ENCODE measurements around the gene COPS8. TPM values are rescaled to one million over a fixed set of nuclear protein-coding genes. Genes with fewer than 3 reads are reported as not detected.

The COPS8 gene
- total RNA-seq, 2 experiments from 2014 or later = 51.5 to 54.2 TPM

- Mint-ChIP-seq H3K4me3 (no peak overlapping the region), H3K36me3 (ENCODE audit: low read depth) (no peaks in the 10 kb centered on the region), H3K9me3 (peaks cover 5% of the 10 kb centered on the region), H3K4me1 (ENCODE audit: low read depth) (no peaks in the 10 kb centered on the region), H3K27ac (no peak overlapping the region), H3K27me3 (peaks cover 2% of the 10 kb centered on the region)
- ChIA-PET POLR2A (no interaction called here), CTCF (no interaction called here)
- ATAC-seq = no peak
- TF ChIP-seq, protein P1, sequence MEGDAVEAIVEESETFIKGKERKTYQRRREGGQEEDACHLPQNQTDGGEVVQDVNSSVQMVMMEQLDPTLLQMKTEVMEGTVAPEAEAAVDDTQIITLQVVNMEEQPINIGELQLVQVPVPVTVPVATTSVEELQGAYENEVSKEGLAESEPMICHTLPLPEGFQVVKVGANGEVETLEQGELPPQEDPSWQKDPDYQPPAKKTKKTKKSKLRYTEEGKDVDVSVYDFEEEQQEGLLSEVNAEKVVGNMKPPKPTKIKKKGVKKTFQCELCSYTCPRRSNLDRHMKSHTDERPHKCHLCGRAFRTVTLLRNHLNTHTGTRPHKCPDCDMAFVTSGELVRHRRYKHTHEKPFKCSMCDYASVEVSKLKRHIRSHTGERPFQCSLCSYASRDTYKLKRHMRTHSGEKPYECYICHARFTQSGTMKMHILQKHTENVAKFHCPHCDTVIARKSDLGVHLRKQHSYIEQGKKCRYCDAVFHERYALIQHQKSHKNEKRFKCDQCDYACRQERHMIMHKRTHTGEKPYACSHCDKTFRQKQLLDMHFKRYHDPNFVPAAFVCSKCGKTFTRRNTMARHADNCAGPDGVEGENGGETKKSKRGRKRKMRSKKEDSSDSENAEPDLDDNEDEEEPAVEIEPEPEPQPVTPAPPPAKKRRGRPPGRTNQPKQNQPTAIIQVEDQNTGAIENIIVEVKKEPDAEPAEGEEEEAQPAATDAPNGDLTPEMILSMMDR (IDR thresholded peaks at IDR 0.05) = no peak
- DNase-seq = no peak
- intact Hi-C loops (cut with micrococcal nuclease) = no loop called here
Measured at GRCh38 chr2:237043866-237044265, 41.8 kb upstream of the COPS8 start.

DNA sequence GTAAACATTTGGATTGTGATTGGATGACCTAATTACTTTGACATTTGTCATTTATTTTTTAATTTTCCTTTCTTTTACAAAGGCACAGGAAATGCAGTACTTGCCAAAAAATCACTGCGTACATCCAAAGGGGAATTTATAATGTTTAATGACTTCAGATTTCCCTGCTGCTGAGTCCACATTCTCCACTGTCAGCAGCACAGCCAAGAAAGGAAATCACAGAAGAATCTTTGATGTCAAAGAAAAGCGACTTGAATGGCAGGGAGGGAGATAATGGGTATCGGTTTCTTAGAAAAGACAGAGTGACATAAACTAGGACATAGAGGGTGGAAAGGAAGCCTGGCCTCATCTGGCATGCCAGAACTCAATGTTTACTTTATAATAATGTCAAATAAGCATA is 41.4 kb upstream of the COPS8 start:
- TF ChIP-seq, protein P1 (IDR thresholded peaks at IDR 0.05) = no peak
- CTCF ChIA-PET = no interaction called here
- H3K4me1 Mint-ChIP-seq (ENCODE audit: low read depth) = no peaks in the 10 kb centered on the region
- no peak overlapping the region for H3K27ac Mint-ChIP-seq
- peaks cover 2% of the 10 kb centered on the region for H3K27me3 Mint-ChIP-seq
- H3K9me3 Mint-ChIP-seq = peaks cover 7% of the 10 kb centered on the region
- DNase-seq = no peak
- no peak overlapping the region for H3K4me3 Mint-ChIP-seq
- POLR2A ChIA-PET = no interaction called here
- ATAC-seq = no peak
- intact Hi-C loops (cut with micrococcal nuclease) = no loop called here
- H3K36me3 Mint-ChIP-seq (ENCODE audit: low read depth) = no peaks in the 10 kb centered on the region

- Mint-ChIP-seq H3K27me3 (peaks cover 2% of the 10 kb centered on the region), H3K36me3 (ENCODE audit: low read depth) (no peaks in the 10 kb centered on the region), H3K9me3 (peaks cover 7% of the 10 kb centered on the region), H3K4me3 (no peak overlapping the region), H3K27ac (no peak overlapping the region), H3K4me1 (ENCODE audit: low read depth) (no peaks in the 10 kb centered on the region)
- CTCF ChIA-PET = no interaction called here
- intact Hi-C loops (cut with micrococcal nuclease) = no loop called here
- TF ChIP-seq, protein P1 (IDR thresholded peaks at IDR 0.05) = no peak
- POLR2A ChIA-PET = no interaction called here
- DNase-seq (no peak), ATAC-seq (no peak)
Measured at GRCh38 chr2:237045449-237045848, 40.2 kb upstream of the COPS8 start.

DNA sequence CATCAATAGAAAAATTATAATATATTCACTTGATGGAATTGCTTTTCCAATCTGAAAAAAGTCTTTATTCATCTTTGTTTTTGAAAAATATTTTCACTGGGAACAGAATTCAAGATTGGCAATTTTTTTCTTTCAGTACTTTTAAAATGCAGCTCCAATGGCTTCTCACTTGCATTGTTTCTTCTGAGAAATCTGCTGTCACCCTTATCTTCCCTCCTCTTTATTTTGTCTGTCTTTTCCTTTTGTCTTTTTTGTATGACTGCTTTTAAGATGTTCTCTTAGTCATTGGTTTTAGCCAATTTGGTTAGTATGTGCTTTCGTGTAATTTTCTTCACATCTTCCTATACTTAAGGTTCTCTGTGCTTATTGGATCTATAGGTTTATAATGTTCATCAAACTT is 37.1 kb upstream of the COPS8 start:
- TF ChIP-seq, protein P1 (IDR thresholded peaks at IDR 0.05) = no peak
- ChIA-PET CTCF (no interaction called here), POLR2A (interaction anchor here (0.7 kb wide), 1 partner anchor 11 kb away, joined by 3 read pairs; no protein-coding TSS in a partner anchor)
- peaks cover 7% of the 10 kb centered on the region for H3K9me3 Mint-ChIP-seq
- H3K27ac Mint-ChIP-seq = no peak overlapping the region
- no peak for ATAC-seq
- no peaks in the 10 kb centered on the region for H3K36me3 Mint-ChIP-seq (ENCODE audit: low read depth)
- peaks cover 5% of the 10 kb centered on the region for H3K27me3 Mint-ChIP-seq
- intact Hi-C loops (cut with micrococcal nuclease) = no loop called here
- DNase-seq = no peak
- H3K4me3 Mint-ChIP-seq = no peak overlapping the region
- H3K4me1 Mint-ChIP-seq (ENCODE audit: low read depth) = no peaks in the 10 kb centered on the region

DNA sequence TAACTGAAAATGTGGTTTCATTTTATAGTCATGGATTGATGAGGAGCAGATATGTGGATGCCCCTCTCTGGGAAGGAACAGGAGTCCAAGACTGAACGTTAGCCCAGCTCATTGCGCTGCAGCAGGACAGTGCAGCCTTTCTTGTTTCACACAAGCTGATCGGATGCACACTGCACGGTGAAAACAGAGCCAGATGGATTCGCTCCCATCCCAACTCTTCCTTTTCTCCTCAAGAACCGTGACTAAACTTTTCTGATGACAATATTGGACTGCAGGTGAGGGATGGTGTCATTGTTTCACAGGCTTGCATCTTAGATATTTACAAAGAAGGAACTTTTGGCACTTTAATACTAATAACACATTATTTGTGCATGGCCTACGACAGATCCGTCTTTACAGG is 33.8 kb upstream of the COPS8 start:
- no peaks in the 10 kb centered on the region for H3K36me3 Mint-ChIP-seq (ENCODE audit: low read depth)
- peaks cover 7% of the 10 kb centered on the region for H3K9me3 Mint-ChIP-seq
- H3K4me1 Mint-ChIP-seq (ENCODE audit: low read depth) = no peaks in the 10 kb centered on the region
- POLR2A ChIA-PET = no interaction called here
- H3K4me3 Mint-ChIP-seq = no peak overlapping the region
- TF ChIP-seq, protein P1 (IDR thresholded peaks at IDR 0.05) = no peak
- CTCF ChIA-PET = no interaction called here
- no peak for ATAC-seq
- peaks cover 5% of the 10 kb centered on the region for H3K27me3 Mint-ChIP-seq
- intact Hi-C loops (cut with micrococcal nuclease) = no loop called here
- no peak for DNase-seq
- no peak overlapping the region for H3K27ac Mint-ChIP-seq
